CD14-positive monocyte (primary cell): Measurements from ENCODE around the gene MRPL45. TPM values are rescaled to one million over a fixed set of nuclear protein-coding genes. Genes with fewer than 3 reads are reported as not detected.

Source experiments
- DNase-seq, 3 donors: peaks; one replicate each; pipeline ENCODE4 v3.0.0-alpha.2; 2011 to 2022
- H2AFZ ChIP-seq: 2 replicates; pipeline ENCODE4 v1.6.0; 2012; ENCODE audit warnings: mild to moderate bottlenecking, low read depth, low read length, inconsistent platforms; ENCODE audit not compliant: insufficient read depth, poor library complexity, severe bottlenecking
- H3K27ac ChIP-seq, 2 donors: 1 replicate in 1 of 2; 2 replicates in 1 of 2; pipeline ENCODE4 v1.5.1; 2012 to 2013; ENCODE audit warnings: low read length in 2 of 2, control low read depth in 1 of 2, inconsistent platforms in 1 of 2, low read depth in 1 of 2, mild to moderate bottlenecking in 1 of 2
- H3K27me3 ChIP-seq, 2 donors: one replicate each; pipeline versions ENCODE4 v1.6.0 to v1.6.1; 2011 to 2013; ENCODE audit warnings: low read length in 2 of 2; ENCODE audit not compliant: control insufficient read depth in 2 of 2, insufficient read depth in 2 of 2
- H3K36me3 ChIP-seq, 2 donors: replicated peaks in 1 of 2; 1 replicate in 1 of 2; 2 replicates in 1 of 2; pipeline versions ENCODE4 v1.5.1 to v1.6.1; 2012 to 2013; ENCODE audit warnings: low read length in 2 of 2, control low read depth in 1 of 2, inconsistent platforms in 1 of 2, mild to moderate bottlenecking in 1 of 2; ENCODE audit not compliant: insufficient read depth in 2 of 2, control insufficient read depth in 1 of 2
- H3K4me1 ChIP-seq, 2 donors: 1 replicate in 1 of 2; 2 replicates in 1 of 2; pipeline versions ENCODE4 v1.5.1 to v1.6.1; 2012 to 2013; ENCODE audit warnings: low read length in 2 of 2, control low read depth in 1 of 2, inconsistent platforms in 1 of 2, mild to moderate bottlenecking in 1 of 2, moderate library complexity in 1 of 2; ENCODE audit not compliant: insufficient read depth in 2 of 2, control insufficient read depth in 1 of 2
- H3K4me2 ChIP-seq: replicated peaks from 2 replicates; pipeline ENCODE3; 2012; ENCODE audit warnings: low read length, moderate library complexity, mild to moderate bottlenecking; ENCODE audit not compliant: poor library complexity, severe bottlenecking; ENCODE audit errors: extremely low read depth
- H3K4me3 ChIP-seq, 3 experiments: fragments of 200-600 bp in 1 of 3; sonication (generic) in 1 of 3; replicated peaks in 1 of 3; 1 replicate in 2 of 3; 2 replicates in 1 of 3; pipeline ENCODE4 v1.5.1; 2011 to 2013; ENCODE audit warnings: low read length in 3 of 3, mild to moderate bottlenecking in 3 of 3, control low read depth in 2 of 3, low read depth in 2 of 3, inconsistent platforms in 1 of 3, moderate library complexity in 1 of 3
- H3K79me2 ChIP-seq: 2 replicates; pipeline ENCODE4 v1.6.0; 2012; ENCODE audit warnings: mild to moderate bottlenecking, control low read depth, inconsistent platforms, low read length, moderate library complexity; ENCODE audit not compliant: insufficient read depth
- H3K9ac ChIP-seq: 2 replicates; pipeline ENCODE4 v1.6.0; 2017; ENCODE audit warnings: low read length, mild to moderate bottlenecking; ENCODE audit not compliant: insufficient read depth, poor library complexity, severe bottlenecking
- H3K9me3 ChIP-seq, 2 donors: replicated peaks in 1 of 2; 1 replicate in 1 of 2; 2 replicates in 1 of 2; pipeline versions ENCODE4 v1.5.1 to v1.6.1; 2012 to 2013; ENCODE audit warnings: low read length in 2 of 2, control low read depth in 1 of 2; ENCODE audit not compliant: control insufficient read depth in 1 of 2, insufficient read depth in 1 of 2
- H4K20me1 ChIP-seq: 2 replicates; pipeline ENCODE4 v1.6.0; 2012; ENCODE audit warnings: mild to moderate bottlenecking, low read length, control low read depth, moderate library complexity; ENCODE audit not compliant: insufficient read depth
- H3K27ac Mint-ChIP-seq, 7 donors: one replicate each; pipeline ENCODE4 v1.8.0; 2020; ENCODE audit warnings: mild to moderate bottlenecking in 7 of 7, mixed read lengths in 7 of 7, moderate library complexity in 6 of 7, inconsistent platforms in 2 of 7
- H3K27me3 Mint-ChIP-seq, 3 donors: one replicate each; pipeline ENCODE4 v1.8.0; 2021 to 2022; ENCODE audit warnings: low read depth in 3 of 3, mild to moderate bottlenecking in 3 of 3, mixed read lengths in 3 of 3, moderate library complexity in 3 of 3, inconsistent platforms in 1 of 3
- H3K36me3 Mint-ChIP-seq, 2 donors: one replicate each; pipeline ENCODE4 v1.8.0; 2020; ENCODE audit warnings: mixed read lengths in 2 of 2, inconsistent platforms in 1 of 2, mild to moderate bottlenecking in 1 of 2
- H3K4me1 Mint-ChIP-seq: one replicate; pipeline ENCODE4 v1.8.0; 2020; ENCODE audit warnings: mild to moderate bottlenecking, mixed read lengths
- H3K4me3 Mint-ChIP-seq, 2 donors: one replicate each; pipeline ENCODE4 v1.8.0; 2020; ENCODE audit warnings: mild to moderate bottlenecking in 2 of 2, mixed read lengths in 2 of 2, moderate library complexity in 1 of 2
- H3K9me3 Mint-ChIP-seq, 7 donors: one replicate each; pipeline ENCODE4 v1.8.0; 2020 to 2022; ENCODE audit warnings: mixed read lengths in 7 of 7, mild to moderate bottlenecking in 6 of 7, moderate library complexity in 6 of 7, inconsistent platforms in 2 of 7
- CTCF ChIP-seq: fragments of 200-600 bp; IDR thresholded peaks from one replicate; pipeline ENCODE4 v1.8.0; 2022; ENCODE audit warnings: antibody characterized with exemption, mild to moderate bottlenecking
- WGBS: methylation state at CpG from one replicate; pipeline ENCODE4 v1.1.5; 2013; ENCODE audit warnings: missing lambda C conversion rate; ENCODE audit not compliant: insufficient coverage; 5-methylcytosine and 5-hydroxymethylcytosine counted together
- intact Hi-C, 2 donors: fragments of 100-400 bp; cut with micrococcal nuclease; formaldehyde crosslinking; loops; one replicate each; pipeline versions ENCODE4 v1.15.0 to v1.15.1; 2023
- polyA plus RNA-seq, 3 donors: library from polyadenylated mRNA; depleted of rRNA in 1 of 3; unstranded in 2 of 3; stranded (reverse) in 1 of 3; fragments of 300-500 nt in 2 of 3; fragments of >200 nt in 1 of 3; fragmentation: Illumina TruSeq in 2 of 3; gene quantifications; 1 replicate in 2 of 3; 2 replicates in 1 of 3; pipeline ENCODE4 v1.2.3, GENCODE V29; 2012 to 2021

Gene MRPL45
- polyA plus RNA-seq, 3 donors = 18.3 to 20.8 (median 19.8) TPM

GRCh38 chr17:38328620-38329019, 31.7 kb downstream of the MRPL45 start:
- Histone ChIP-seq H3K4me2 (no peak overlapping the region), H3K9me3 (no peaks in the 10 kb centered on the region), H3K4me1 (peaks cover 32 to 33% of the 10 kb centered on the region in 2 donors), H3K4me3 (no peak overlapping the region), H3K36me3 (peaks cover 0 to 1% of the 10 kb centered on the region in 2 donors), H3K79me2 (no peaks in the 10 kb centered on the region), H3K9ac (no peak overlapping the region), H3K27ac (no peak overlapping the region), H3K27me3 (no peaks in the 10 kb centered on the region), H2AFZ (no peak overlapping the region), H4K20me1 (no peaks in the 10 kb centered on the region)
- no peak overlapping the region for H3K4me3 Mint-ChIP-seq
- peaks cover 40% of the 10 kb centered on the region for H3K4me1 Mint-ChIP-seq
- 100% methylated on average over 5 of the region's 7 CpGs for WGBS
- H3K27me3 Mint-ChIP-seq = peaks cover 2% of the 10 kb centered on the region in 3 donors
- TF ChIP-seq CTCF = no peak
- peaks cover 3% of the 10 kb centered on the region in 2 donors for H3K36me3 Mint-ChIP-seq
- H3K27ac Mint-ChIP-seq = peak overlapping the region in 1 of 7 donors; percentile 59
- intact Hi-C loops = no loop called here
- peaks cover 0 to 5% (median 0%) of the 10 kb centered on the region in 7 donors for H3K9me3 Mint-ChIP-seq
- DNase-seq = no peak

GRCh38 chr17:38329284-38329683, 32.3 kb downstream of the MRPL45 start:
- Histone ChIP-seq H3K4me1 (peaks cover 30 to 32% of the 10 kb centered on the region in 2 donors), H3K9ac (no peak overlapping the region), H3K4me2 (no peak overlapping the region), H4K20me1 (no peaks in the 10 kb centered on the region), H3K27me3 (no peaks in the 10 kb centered on the region), H3K36me3 (no peaks in the 10 kb centered on the region), H2AFZ (no peak overlapping the region), H3K4me3 (no peak overlapping the region), H3K9me3 (no peaks in the 10 kb centered on the region), H3K27ac (no peak overlapping the region), H3K79me2 (no peaks in the 10 kb centered on the region)
- no peak for TF ChIP-seq CTCF
- Mint-ChIP-seq H3K27ac (no peak overlapping the region), H3K4me3 (no peak overlapping the region), H3K4me1 (peaks cover 35% of the 10 kb centered on the region), H3K36me3 (no peaks in the 10 kb centered on the region), H3K27me3 (peaks cover 2 to 5% (median 4%) of the 10 kb centered on the region in 3 donors), H3K9me3 (peaks cover 0 to 5% (median 0%) of the 10 kb centered on the region in 7 donors)
- WGBS = 94% methylated on average over 6 of the region's 7 CpGs
- no peak for DNase-seq
- intact Hi-C loops = no loop called here
